Measurements from ENCODE around the gene THEMIS. TPM values are rescaled to one million over a fixed set of nuclear protein-coding genes. Genes with fewer than 3 reads are reported as not detected.
"Not testable (repeated sequence)": the region's sequence is repeated elsewhere in the genome, so short reads cannot be mapped to it uniquely, and the experiment has no call there.

The THEMIS gene
- total RNA-seq, 1 experiment from 2014 or later = not detected

DNA sequence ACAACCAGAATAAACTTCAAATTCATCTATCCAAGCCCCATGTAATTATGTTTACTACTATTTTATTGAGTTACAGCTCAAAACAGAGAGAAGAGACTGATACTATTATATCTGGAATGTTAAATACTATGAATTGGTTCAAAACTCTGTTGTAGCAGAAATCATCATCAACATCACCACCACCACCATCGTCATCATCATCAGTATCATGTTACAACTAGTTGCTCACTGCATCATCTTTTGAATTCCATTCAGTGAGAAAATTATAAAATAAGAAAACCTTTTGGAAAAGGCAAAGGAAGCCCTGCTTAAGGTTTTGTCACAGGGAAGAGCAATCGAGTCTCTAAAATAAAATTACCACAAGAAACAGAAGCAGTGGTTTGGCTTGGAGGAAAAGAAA, 36.2 kb upstream of the THEMIS start:
- Histone ChIP-seq H3K4me3 (ENCODE audit: low read length) (no peak overlapping the region), H3K4me2 (ENCODE audit: low read depth, low read length, poor library complexity, severe bottlenecking) (no peak overlapping the region), H3K9me2 (replicated peaks; ENCODE audit: insufficient read depth, low read length) (no peaks in the 10 kb centered on the region), H3K9ac (ENCODE audit: low read length) (no peak overlapping the region), H3K36me3 (ENCODE audit: insufficient read depth, low read length) (no peaks in the 10 kb centered on the region), H3K79me2 (ENCODE audit: low read length) (no peaks in the 10 kb centered on the region), H2AFZ (ENCODE audit: low read length) (no peak overlapping the region), H4K20me1 (ENCODE audit: insufficient read depth, low read depth, low read length) (no peaks in the 10 kb centered on the region), H3K4me1 (ENCODE audit: low read length) (no peaks in the 10 kb centered on the region), H3K27me3 (ENCODE audit: low read length) (no peaks in the 10 kb centered on the region), H3K27ac (ENCODE audit: low read length) (no peak overlapping the region), H3K9me3 (ENCODE audit: low read length) (peaks cover 16% of the 10 kb centered on the region)
- DNase-seq = no peak

DNA sequence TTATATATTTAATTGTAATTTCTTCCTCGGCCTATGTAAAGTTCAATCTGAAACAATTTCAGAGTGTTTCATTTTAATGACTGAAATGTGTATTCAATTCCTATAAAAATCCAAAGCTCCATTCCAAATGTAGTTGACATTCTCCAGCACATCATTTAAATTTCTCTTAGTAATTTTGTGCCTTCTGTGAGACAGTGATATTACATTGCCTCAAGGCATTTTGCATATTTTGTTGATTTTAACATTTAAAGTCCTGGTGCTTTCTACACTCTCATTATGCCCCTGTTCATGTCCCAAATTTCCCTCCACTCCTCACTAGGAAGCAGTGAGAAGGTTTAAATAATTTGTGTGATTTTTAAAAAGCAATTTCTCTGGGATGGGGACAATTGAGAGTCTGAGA, 34.1 kb upstream of the THEMIS start:
- DNase-seq = no peak
- no peaks in the 10 kb centered on the region for H3K4me1 ChIP-seq (ENCODE audit: low read length)
- no peak overlapping the region for H3K9ac ChIP-seq (ENCODE audit: low read length)
- H3K4me3 ChIP-seq (ENCODE audit: low read length) = no peak overlapping the region
- no peak overlapping the region for H3K27ac ChIP-seq (ENCODE audit: low read length)
- H4K20me1 ChIP-seq (ENCODE audit: insufficient read depth, low read depth, low read length) = no peaks in the 10 kb centered on the region
- peaks cover 16% of the 10 kb centered on the region for H3K9me3 ChIP-seq (ENCODE audit: low read length)
- no peak overlapping the region for H3K4me2 ChIP-seq (ENCODE audit: low read depth, low read length, poor library complexity, severe bottlenecking)
- no peak overlapping the region for H2AFZ ChIP-seq (ENCODE audit: low read length)
- H3K9me2 ChIP-seq (replicated peaks; ENCODE audit: insufficient read depth, low read length) = no peaks in the 10 kb centered on the region
- H3K27me3 ChIP-seq (ENCODE audit: low read length) = no peaks in the 10 kb centered on the region
- no peaks in the 10 kb centered on the region for H3K36me3 ChIP-seq (ENCODE audit: insufficient read depth, low read length)
- no peaks in the 10 kb centered on the region for H3K79me2 ChIP-seq (ENCODE audit: low read length)

DNA sequence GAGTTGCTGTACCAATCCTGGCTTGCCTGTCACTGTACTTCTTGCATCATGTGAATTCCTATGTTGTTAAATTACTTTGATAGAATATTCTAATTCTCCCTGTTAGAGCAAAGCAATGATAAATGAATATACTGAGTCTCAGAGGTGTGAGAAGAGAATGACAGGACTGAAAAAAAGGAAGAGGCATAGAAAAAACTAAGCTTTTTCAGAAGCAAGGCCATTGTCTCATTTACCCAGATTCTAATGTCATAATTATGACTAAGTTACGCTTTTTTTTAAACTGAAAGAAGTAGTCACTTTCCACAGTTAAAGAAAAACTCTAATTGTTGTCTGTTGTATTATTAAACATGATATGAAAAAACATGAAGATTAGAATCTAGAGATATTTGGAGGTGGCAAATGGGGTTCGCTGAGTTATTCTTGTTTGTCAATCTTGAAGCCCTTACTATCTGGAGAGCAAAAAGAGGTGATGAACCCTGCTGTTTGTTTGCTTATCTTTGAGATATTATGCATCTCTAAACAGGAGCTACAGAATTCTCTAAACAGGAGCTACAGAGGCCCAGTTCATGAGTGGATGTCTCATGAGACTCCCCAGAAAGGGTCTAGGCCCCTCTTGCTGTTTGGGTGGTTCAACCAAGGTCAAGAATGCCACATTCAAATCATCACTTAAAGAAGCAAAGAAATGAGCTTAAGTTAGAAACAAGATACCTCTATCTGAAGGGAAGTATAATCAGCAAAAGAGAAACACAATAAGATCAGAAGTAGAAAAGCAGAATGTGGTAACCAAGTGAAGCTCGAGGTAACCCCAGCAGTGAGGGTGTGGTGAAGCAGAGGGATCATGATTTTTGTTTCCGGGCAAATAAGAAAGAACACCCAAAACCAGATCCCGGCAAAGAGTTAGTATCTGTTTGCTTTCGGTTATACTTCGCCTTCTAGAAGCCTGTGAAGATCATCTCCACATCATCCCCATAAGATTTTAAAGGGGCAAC, 33.3 kb upstream of the THEMIS start:
- H3K79me2 ChIP-seq (ENCODE audit: low read length) = no peaks in the 10 kb centered on the region
- DNase-seq = no peak
- H3K4me3 ChIP-seq (ENCODE audit: low read length) = no peak overlapping the region
- no peaks in the 10 kb centered on the region for H3K36me3 ChIP-seq (ENCODE audit: insufficient read depth, low read length)
- no peak overlapping the region for H3K27ac ChIP-seq (ENCODE audit: low read length)
- no peak overlapping the region for H3K9ac ChIP-seq (ENCODE audit: low read length)
- no peaks in the 10 kb centered on the region for H4K20me1 ChIP-seq (ENCODE audit: insufficient read depth, low read depth, low read length)
- no peaks in the 10 kb centered on the region for H3K27me3 ChIP-seq (ENCODE audit: low read length)
- no peaks in the 10 kb centered on the region for H3K4me1 ChIP-seq (ENCODE audit: low read length)
- H3K9me3 ChIP-seq (ENCODE audit: low read length) = peaks cover 16% of the 10 kb centered on the region
- no peak overlapping the region for H2AFZ ChIP-seq (ENCODE audit: low read length)
- no peaks in the 10 kb centered on the region for H3K9me2 ChIP-seq (replicated peaks; ENCODE audit: insufficient read depth, low read length)
- no peak overlapping the region for H3K4me2 ChIP-seq (ENCODE audit: low read depth, low read length, poor library complexity, severe bottlenecking)

DNA sequence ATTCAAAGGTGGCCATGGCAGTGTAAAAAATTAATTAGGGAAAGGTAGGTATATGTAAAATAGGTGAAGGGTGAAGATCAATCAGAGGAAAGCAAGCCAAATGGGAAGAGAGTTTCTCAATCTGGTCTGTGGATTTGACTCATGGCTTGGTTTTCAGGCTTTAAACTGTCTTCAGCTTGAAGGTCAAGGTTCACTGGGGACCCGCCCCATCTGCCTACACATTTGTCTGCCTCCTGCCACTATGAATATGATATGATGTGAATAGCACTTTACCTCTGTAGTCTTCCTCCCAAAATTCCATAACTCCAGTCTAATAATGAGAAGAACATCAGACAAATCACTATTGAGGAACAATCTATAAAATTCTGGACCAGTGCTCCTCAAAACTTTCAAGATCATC, 32.3 kb upstream of the THEMIS start:
- Histone ChIP-seq H3K9me3 (ENCODE audit: low read length) (peaks cover 16% of the 10 kb centered on the region), H3K27me3 (ENCODE audit: low read length) (no peaks in the 10 kb centered on the region), H3K9me2 (replicated peaks; ENCODE audit: insufficient read depth, low read length) (no peaks in the 10 kb centered on the region), H3K4me2 (ENCODE audit: low read depth, low read length, poor library complexity, severe bottlenecking) (no peak overlapping the region), H3K4me3 (ENCODE audit: low read length) (no peak overlapping the region), H3K4me1 (ENCODE audit: low read length) (no peaks in the 10 kb centered on the region), H3K9ac (ENCODE audit: low read length) (no peak overlapping the region), H3K79me2 (ENCODE audit: low read length) (no peaks in the 10 kb centered on the region), H2AFZ (ENCODE audit: low read length) (no peak overlapping the region), H3K36me3 (ENCODE audit: insufficient read depth, low read length) (no peaks in the 10 kb centered on the region), H3K27ac (ENCODE audit: low read length) (no peak overlapping the region), H4K20me1 (ENCODE audit: insufficient read depth, low read depth, low read length) (no peaks in the 10 kb centered on the region)
- no peak for DNase-seq

DNA sequence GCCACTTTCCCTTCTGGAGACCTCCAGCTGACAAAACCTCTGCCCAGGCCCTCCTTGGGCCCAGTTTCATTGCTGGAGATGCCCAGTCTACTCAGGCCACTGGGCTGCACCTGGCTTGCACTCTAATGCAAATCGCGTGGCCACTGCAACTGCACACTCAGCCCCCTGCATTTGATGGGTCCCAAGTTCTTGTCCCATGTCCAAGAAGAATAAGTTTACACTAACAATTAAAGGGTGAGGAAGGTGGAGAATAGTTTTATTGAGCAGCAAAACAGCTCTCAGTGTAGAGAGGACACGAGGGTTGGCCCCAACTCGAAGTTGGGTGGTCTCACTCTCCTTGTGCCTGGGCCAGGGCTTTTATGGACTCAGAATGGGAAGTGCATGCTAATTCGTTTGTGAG, 31.9 kb upstream of the THEMIS start:
- Histone ChIP-seq H3K4me1 (ENCODE audit: low read length) (no peaks in the 10 kb centered on the region), H3K36me3 (ENCODE audit: insufficient read depth, low read length) (no peaks in the 10 kb centered on the region), H3K9me2 (replicated peaks; ENCODE audit: insufficient read depth, low read length) (no peaks in the 10 kb centered on the region), H3K9ac (ENCODE audit: low read length) (no peak overlapping the region), H3K79me2 (ENCODE audit: low read length) (no peaks in the 10 kb centered on the region), H3K27ac (ENCODE audit: low read length) (no peak overlapping the region), H2AFZ (ENCODE audit: low read length) (no peak overlapping the region), H3K9me3 (ENCODE audit: low read length) (peaks cover 16% of the 10 kb centered on the region), H3K27me3 (ENCODE audit: low read length) (no peaks in the 10 kb centered on the region), H4K20me1 (ENCODE audit: insufficient read depth, low read depth, low read length) (no peaks in the 10 kb centered on the region), H3K4me2 (ENCODE audit: low read depth, low read length, poor library complexity, severe bottlenecking) (no peak overlapping the region), H3K4me3 (ENCODE audit: low read length) (no peak overlapping the region)
- no peak for DNase-seq

DNA sequence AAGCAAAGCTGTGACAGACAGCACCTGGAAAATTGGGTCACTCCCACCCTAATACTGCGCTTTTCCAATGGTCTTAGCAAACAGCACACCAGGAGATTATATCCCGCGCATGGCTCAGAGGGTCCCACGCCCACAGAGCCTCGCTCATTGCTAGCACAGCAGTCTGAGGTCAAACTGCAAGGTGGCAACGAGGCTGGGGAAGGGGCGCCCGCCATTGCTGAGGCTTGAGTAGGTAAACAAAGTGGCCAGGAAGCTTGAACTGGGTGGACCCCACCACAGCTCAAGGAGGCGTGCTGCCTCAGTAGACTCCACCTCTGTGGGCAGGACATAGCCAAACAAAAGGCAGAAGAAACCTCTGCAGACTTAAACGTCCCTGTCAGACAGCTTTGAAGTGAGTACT, 25.6 kb upstream of the THEMIS start:
- DNase-seq; H3K27me3 ChIP-seq (ENCODE audit: low read length); H3K9me2 ChIP-seq (replicated peaks; ENCODE audit: insufficient read depth, low read length); H2AFZ ChIP-seq (ENCODE audit: low read length); H3K4me3 ChIP-seq (ENCODE audit: low read length); H3K79me2 ChIP-seq (ENCODE audit: low read length); H3K36me3 ChIP-seq (ENCODE audit: insufficient read depth, low read length); H3K27ac ChIP-seq (ENCODE audit: low read length); H3K9ac ChIP-seq (ENCODE audit: low read length); H3K4me1 ChIP-seq (ENCODE audit: low read length); H4K20me1 ChIP-seq (ENCODE audit: insufficient read depth, low read depth, low read length); H3K4me2 ChIP-seq (ENCODE audit: low read depth, low read length, poor library complexity, severe bottlenecking): not testable (repeated sequence)
- H3K9me3 ChIP-seq (ENCODE audit: low read length) = peaks cover 12% of the 10 kb centered on the region; the same call in 1 of the 2 replicates

DNA sequence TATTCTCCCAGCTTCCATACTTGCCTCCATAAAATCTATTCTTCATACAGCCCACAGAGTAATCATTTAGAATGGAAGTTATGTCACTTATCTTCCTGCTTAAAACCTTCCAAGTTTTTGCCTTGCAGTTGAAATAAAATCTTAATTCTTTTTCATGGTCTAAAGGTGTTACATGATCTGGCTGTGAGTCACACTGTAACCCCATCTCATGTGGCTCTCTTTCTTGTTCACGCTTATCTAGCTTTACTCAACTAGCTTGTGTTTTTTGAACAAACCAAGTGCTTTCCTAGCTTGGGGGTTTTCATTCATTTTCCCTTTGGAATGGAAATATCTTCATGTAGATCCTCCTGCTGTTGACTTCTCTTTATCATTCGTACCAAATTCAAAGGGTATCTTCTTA, 23.6 kb upstream of the THEMIS start:
- Histone ChIP-seq H4K20me1 (ENCODE audit: insufficient read depth, low read depth, low read length) (no peaks in the 10 kb centered on the region), H3K4me3 (ENCODE audit: low read length) (no peak overlapping the region), H3K36me3 (ENCODE audit: insufficient read depth, low read length) (no peaks in the 10 kb centered on the region), H3K4me1 (ENCODE audit: low read length) (no peaks in the 10 kb centered on the region), H3K27ac (ENCODE audit: low read length) (no peak overlapping the region), H3K9me2 (replicated peaks; ENCODE audit: insufficient read depth, low read length) (no peaks in the 10 kb centered on the region), H3K9me3 (ENCODE audit: low read length) (peaks cover 19% of the 10 kb centered on the region), H2AFZ (ENCODE audit: low read length) (no peak overlapping the region), H3K9ac (ENCODE audit: low read length) (no peak overlapping the region), H3K79me2 (ENCODE audit: low read length) (no peaks in the 10 kb centered on the region), H3K27me3 (ENCODE audit: low read length) (no peaks in the 10 kb centered on the region), H3K4me2 (ENCODE audit: low read depth, low read length, poor library complexity, severe bottlenecking) (no peak overlapping the region)
- no peak for DNase-seq

DNA sequence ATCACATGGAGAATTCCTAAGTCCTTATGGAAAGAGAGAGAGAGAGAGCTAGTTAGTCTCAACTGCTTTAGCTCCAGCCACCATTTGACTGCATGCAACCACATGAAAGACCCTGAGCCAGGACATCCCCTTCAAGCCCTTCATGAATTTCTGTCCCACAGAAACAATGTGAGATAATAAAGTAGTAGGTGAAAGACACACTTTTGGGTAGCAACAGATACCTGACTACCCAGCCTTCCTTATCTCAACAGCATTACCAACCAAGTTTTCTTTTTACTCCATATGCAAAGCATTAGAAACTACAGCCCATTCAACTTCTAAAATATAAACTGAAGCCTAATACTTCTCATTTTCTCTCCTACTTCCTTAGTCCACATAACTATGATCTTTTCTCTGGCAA, 23.2 kb upstream of the THEMIS start:
- H3K36me3 ChIP-seq (ENCODE audit: insufficient read depth, low read length) = no peaks in the 10 kb centered on the region
- no peak overlapping the region for H2AFZ ChIP-seq (ENCODE audit: low read length)
- DNase-seq = no peak
- peaks cover 19% of the 10 kb centered on the region for H3K9me3 ChIP-seq (ENCODE audit: low read length)
- no peak overlapping the region for H3K9ac ChIP-seq (ENCODE audit: low read length)
- H3K4me3 ChIP-seq (ENCODE audit: low read length) = no peak overlapping the region
- no peaks in the 10 kb centered on the region for H3K79me2 ChIP-seq (ENCODE audit: low read length)
- H3K27me3 ChIP-seq (ENCODE audit: low read length) = no peaks in the 10 kb centered on the region
- no peaks in the 10 kb centered on the region for H3K9me2 ChIP-seq (replicated peaks; ENCODE audit: insufficient read depth, low read length)
- H3K27ac ChIP-seq (ENCODE audit: low read length) = no peak overlapping the region
- H4K20me1 ChIP-seq (ENCODE audit: insufficient read depth, low read depth, low read length) = no peaks in the 10 kb centered on the region
- no peak overlapping the region for H3K4me2 ChIP-seq (ENCODE audit: low read depth, low read length, poor library complexity, severe bottlenecking)
- no peaks in the 10 kb centered on the region for H3K4me1 ChIP-seq (ENCODE audit: low read length)

All from Karpas-422 (cell line).